Germinal center (tissue), 1 donor: ENCODE measurements around the gene PEX14.

Experiments
- DNase-seq: peaks from one replicate; pipeline ENCODE4 v3.0.0; 2012; ENCODE audit warnings: mixed read lengths, low spot score

The PEX14 gene

DNA sequence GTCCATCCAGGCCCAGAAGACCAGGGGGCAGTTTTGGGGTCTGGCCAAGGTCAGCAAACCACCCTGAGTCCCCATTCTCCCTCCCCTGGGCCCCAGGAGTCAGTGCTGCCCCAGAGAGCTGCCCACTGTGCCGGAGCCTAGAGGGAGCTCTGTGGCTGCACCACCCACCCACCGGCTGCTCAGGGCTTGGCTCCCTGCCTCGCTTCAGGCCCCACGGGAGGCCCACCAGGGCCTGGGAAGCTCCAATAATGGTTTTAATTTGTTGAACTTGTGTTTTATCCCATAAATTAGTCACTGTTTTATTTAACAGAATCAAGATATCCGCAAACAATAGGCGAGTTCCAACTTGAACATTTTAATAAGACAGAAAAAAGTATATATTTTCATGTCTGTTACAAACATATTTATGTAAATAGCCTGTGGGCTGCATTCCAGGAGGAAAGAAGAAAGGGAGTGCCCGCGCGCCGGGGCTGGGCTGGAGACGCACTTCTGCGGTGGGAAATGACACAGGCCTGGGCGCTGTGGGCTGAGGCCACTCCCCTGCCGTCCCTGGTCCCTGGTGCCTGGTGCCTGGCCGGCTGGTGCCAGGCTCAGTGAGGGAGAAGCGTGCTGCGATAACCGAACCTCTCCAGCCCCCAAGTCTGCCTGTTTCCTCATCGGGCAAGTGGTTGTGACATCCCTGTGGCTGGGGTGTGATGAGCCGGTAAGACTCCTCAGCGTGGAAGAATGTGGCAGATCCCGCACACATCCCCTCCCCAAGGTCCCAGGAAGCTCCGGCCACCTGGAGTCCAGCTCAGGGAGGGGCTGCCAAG, 160.5 kb downstream of the PEX14 start:
- DNase-seq = no peak

DNA sequence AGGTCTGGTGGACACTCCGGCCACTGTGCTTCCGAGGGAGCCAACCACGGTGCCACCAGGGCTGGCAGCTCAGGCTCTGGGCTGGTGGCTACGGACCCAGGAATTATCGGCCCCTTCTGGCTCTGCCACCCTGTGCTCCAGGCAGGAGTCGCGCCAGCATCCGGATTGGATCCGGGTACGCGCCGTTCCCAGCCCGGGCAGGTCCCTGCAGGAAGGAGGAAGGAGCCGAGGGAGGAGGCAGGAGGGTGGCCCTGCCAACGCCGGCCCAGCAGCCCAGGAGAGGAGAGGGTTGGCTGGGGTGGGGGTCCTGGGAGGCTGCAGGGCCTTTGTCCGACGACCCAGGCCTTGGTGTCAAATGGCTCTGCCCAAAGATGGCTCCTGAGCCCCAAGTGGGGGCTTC, 161.2 kb downstream of the PEX14 start:
- DNase-seq = no peak

DNA sequence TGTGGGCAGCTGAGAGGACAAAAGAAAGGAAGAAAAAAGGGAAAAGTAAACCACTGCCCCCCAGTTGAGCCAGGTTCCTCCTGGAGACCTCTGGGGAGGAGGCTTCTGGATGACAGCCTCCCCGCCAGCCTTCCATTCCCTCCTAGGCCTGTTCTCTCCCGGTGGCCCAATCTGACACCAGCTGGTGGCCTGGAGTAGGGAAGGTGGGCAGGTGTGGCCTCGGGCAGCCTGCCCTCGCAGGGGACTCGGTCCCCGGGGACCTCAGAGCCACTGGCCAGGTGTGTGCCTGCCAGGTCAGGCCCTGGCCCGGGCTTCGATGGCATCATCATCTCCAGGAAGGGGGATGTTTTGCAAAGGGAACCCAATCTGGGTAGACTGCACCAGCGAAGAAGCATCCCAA, 162.7 kb downstream of the PEX14 start:
- no peak for DNase-seq

DNA sequence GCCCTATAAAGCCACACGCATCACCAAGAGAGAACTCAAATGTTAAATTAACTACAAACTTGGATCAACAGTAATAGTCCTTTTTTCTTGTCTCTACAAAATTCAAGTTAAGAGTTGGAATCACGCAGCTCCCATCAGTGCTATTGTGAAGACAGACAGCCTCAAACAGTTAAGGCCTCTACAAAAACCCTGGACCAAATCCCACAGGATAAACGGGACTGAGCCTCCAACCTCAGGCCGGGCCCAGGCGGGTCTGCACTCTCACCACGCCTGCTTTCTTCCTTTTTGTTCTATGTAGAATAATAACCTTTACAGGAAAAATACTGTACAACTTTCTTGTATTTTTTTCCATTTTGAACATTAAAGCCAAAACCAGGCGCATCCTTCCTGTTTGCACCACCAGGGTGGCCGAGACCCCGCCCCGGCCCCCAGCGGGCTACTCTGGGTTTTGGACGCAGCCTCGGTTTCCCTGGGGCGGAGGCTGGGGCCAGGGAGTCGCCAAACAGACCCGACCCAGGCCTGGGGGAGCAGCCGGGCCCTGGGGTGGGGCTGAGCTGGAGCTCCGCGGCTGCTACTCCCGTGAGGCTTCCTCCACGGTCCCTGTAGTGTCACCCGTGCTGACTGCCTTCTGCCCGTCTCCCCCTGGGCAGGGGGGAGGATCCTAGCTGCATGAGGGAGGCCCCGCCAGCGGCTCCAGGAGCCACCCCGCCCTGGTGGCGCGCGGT, 163.2 kb downstream of the PEX14 start:
- no peak for DNase-seq

DNA sequence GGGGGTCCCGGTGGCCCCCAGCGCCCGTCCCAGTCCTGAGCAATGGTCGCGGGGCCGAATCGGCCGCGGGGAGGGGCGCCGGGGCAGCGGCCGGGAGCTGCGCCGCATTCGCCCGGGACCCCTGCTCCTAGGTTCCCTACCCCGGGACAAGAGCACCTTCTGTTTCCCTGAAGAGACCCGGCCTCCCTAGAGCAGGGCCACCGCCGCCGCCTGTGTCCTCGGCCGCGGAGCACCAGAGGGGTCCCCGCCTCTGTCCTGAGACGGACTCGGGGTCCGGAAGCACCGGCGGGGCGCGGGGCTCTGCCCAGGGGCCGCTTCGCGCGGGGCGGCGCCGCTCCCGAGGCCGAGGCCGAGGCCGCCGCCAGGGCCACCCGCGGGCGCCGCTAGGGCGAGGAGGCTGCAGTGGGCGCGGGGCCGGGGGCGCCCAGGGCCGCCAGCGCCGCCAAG, 163.8 kb downstream of the PEX14 start:
- DNase-seq = no peak

DNA sequence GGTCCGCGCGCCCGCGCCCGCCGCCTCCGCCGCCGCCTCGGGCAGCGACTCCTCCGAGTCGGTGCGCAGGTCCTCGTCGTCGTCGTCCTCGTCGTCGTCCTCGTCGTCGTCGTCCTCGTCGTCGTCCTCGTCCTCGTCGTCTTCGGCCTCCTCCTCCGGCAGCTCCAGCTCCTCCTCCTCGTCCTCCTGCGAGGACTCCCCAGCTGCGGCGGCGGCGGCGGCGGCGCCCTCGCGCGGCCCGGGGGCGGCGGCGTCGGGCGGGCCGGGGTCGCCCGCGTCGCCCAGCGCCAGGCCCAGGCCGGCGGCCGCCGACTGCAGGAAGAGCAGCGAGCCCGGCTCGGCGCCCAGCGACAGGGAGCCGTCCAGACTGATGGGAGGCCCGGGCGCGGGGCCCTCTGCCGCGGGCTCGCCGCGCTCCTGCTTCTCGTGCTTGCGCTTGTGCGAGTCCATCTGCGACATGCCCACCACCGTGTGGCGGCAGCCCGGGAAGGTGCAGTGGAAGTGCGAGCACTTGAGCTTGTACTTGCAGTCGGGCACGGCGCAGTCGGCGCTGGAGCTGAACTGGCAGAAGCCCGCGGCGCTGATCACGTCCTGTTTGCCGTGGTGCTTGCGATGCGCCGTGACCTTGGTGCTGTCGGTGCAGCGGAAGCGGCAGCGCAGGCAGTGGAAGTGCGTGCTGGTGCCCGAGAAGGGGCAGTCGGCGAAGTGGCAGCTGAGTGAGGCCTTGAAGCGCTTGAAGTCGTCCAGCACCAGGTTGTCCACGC, 164.4 kb downstream of the PEX14 start:
- no peak for DNase-seq

DNA sequence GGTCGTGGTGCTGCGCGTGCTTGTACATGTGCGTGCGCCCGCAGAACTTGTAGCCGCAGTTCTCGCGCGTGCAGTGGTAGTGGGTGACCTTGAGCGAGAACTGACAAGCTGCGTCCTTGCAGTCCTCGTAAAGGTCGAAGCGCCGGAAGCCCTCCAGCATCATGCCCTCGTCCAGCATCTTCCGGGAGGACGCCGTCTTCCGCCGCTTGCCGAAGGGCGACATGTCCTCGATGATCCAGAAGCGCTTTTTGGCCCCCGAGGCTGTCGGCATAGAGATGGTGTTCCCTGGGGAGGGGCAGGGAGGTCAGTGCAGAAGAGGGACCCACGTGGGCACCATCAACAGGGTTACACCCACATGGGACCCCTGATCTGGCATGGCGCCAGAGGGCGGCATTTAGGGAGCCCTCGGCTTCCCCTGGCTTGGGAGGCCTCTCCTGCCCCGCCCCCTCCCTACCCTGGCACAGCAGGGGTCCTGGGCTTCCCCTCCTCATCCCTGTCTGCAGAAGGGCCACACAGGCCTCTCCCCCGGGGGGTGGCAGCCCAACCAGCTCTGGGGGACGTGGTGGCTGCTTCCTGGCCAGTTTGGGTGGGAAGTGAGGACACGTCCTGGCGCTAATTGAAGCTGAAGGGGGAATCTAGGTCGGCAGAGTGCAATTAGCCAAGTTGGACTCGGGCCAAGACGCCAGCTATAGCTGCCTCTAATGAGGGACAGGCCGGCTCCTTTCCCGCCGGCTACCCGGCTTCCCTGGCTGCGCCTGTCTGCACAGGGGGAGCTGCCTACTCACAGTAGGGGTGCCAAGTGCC, 165.2 kb downstream of the PEX14 start:
- DNase-seq = no peak

DNA sequence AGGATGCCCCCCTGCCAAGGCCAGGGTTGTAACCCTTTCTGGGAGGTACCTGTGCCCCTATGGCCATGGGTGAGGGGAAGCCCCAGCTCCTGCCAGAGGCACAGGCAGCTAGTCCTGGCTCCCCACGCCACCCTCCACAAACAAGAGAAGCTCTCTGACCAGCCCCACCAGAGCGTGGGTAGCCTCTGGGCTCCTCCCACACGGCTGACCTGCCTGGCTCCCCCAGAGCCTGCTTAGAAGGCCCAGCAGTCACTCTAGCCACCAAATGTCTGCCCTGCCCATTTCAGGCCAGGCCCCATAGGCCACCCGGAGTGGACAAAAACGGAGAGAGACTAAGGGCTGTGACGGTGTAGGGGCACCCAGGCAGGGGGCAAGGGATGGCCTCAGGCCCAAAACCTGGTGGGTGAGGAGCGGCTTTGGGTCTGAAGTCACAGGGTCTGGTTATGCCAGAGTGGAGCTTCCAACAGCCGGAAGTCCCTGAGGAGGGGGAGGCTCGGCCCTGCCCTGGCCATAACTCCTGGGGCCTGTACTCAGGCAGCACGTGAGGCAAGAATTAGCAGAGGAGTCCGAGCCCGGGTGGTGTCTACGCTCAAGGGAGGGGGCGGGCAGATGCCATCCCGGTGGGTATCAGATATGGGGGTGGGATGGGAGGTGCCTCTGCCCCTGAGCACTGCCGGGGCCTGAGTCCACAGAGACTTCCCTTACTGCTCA, 166.2 kb downstream of the PEX14 start:
- no peak for DNase-seq

DNA sequence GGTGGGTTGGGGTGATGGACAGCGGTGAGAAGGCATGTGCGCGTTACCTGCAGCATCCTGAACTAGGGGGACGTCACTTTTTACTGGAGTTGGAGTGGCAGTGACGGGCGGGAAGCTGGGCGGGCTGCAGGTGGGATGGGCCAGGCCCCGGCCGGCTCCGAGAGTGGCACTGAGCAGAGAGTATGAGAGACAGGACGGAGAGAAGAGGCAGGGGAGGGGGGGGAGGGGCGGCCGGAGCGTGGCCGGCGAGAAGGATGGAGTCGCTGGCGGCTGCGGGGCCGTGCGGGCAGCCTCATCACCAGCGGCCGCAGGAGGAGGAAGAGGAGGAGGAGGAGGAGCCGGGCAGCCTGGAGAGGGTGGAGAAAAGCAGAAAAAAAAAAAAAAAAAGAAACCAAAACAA, 167.2 kb downstream of the PEX14 start:
- no peak for DNase-seq

DNA sequence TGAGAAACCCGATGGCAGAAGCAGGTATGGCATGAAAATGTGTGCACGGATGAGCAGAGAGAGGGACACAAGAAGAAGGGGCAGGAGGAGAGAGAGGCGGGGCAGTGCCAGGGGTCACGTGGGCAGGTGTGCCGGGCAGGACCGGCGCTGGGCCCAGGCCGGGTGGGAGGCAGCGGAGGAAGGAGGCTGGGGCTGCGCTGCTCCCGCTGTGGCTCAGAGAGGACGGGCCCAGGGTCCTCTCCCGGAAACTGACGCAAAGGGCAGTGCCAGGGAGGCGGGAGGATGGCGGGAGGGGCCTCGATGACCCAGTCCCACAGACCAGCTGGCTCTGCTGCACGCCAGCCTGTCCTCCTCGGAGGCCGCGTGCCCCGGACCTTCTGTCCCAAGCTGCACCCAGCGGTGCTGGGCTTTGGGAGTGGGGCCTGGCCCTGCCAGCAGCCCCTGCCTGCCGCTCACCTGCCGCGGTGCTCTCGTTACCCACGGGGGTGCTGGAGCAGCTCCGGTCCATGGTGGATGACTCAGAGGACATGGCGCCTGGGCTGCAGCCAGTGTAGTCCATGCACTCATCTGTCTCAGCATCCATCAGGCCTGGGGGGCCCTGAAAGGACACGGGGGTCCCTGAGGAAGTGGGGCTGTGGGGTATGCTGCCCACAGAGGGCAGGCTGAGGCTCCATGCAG, 167.8 kb downstream of the PEX14 start:
- DNase-seq = no peak

DNA sequence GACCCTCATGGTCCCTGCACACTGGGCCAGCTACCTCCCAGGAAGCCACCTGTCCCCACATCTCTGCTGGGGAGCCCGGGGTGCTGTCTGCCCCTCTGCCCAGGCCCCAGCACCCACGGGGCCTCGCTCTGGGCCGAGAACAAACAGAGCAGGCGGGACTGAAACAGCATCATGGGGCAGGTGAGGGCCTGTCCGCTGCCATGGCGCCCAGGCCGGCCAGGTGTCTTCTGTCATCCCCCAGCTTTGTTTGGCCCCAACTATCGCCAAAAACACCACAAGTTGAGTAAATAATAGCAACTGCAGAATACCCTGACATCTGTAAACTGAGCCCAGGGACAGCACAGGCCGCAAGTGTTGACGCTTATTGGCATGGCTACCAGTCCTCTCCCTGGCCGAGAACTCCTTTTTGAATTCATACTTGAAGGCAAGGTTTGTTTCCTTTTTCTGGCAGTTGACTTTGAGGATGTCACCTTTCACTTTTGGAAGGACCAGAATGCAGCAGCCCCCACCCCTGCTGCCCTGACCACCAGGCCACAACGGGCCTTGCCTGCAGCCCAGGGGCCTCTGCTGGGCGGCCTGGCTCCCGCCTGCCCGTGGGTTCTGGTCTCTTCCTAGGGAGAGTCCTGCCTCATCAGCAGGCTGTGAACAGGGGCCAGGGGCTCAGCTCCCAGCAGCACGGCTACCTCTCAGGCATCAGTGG, 169.0 kb downstream of the PEX14 start:
- DNase-seq = no peak

DNA sequence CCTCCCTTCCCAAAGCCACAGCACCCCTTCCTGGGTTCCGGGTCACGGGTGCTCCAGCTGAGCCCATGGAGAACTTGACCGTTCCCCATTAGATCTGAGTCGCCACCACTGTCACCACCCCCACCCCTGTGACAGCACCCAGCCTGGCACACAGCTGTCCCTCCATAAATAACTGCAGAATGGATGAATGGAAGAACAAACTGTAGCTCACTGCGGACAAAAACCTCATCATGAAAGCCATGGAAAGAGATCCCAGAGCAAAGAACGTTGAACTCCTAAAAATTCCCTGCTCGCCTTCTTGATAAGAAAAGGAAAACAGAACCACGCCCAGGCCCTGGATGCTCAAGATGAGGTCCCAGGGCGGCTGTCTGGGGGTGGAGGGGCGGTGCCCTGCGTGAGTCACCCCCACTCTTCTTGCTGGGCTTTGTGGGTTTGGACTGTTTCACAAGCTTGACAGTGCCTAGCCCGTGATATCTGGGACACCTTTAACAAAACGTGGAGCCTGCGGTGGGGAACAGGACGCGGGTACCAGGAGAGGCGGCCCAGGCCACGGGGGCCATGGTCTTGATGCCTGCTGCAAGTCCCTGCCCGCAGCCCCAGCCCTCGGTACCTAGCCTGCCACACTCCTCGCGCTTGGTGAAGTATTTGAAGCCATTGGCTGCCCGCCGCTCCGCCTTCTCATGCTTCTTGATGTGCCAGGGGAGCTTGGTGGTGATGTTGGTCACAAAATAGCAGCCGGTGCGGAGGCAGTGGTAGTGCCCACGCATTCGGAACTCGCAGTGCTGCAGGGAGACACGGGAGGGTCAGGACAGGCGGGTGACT, 169.8 kb downstream of the PEX14 start:
- DNase-seq = no peak

DNA sequence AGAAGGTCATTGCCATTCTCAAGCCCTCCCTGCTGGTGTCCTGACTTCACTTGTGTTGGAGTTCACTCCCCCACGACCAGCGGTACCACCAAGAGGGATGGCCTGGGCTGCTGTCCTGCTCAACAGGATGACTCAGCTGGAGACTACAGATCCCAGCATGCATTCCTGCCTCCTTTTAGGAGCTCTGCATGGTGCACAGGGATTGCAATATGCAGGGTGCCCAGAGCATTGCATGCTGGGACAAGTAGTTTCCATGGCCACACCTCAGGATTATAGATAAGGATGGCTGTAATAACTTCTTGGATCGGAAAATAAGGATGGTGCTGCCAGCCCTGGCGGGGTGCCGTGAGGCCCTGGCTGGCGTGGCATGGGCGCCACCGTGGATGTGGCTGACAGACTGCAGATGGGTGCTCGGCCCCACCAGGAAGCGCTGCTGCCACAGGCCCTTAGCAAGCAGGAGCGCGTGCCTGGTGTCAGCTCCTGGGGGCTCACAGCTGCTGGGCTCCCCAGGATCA, 171.7 kb downstream of the PEX14 start:
- no peak for DNase-seq

DNA sequence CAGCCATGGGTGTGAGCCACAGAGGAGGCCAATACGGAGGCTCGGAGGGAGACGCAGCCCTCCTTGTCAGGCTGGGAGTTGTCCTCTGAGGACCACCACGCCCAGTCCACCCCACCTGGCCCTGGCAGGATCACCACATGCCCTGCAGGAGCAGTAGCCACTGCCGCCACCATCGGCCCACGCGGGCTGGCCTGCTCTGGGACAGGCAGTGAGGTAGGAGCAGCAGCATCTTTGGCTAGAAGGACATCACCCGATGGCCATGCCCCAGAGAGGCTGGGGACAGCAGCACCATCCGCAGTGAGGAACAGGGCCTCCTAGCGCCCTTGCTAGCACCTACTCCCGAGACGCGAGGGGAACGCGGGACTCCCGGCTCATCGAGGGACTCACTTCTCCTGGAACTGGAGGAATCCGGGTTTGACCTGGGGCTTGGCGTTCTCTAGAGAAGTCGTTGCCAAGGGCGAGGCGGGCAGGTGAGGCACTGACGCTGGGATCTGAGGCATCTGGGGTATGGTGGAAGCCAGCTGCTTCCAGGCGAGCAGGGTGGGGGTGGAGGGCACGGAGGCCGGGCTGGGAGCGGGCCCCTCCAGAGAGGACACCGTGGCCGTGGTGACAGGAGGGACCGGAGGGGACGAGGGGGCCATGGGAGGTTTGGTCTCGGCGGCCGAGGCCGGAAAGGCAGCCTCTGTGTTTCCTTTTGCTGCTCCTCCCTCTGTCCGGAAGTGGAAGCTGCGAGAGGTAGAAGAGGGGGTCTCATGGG, 172.8 kb downstream of the PEX14 start:
- DNase-seq = no peak

DNA sequence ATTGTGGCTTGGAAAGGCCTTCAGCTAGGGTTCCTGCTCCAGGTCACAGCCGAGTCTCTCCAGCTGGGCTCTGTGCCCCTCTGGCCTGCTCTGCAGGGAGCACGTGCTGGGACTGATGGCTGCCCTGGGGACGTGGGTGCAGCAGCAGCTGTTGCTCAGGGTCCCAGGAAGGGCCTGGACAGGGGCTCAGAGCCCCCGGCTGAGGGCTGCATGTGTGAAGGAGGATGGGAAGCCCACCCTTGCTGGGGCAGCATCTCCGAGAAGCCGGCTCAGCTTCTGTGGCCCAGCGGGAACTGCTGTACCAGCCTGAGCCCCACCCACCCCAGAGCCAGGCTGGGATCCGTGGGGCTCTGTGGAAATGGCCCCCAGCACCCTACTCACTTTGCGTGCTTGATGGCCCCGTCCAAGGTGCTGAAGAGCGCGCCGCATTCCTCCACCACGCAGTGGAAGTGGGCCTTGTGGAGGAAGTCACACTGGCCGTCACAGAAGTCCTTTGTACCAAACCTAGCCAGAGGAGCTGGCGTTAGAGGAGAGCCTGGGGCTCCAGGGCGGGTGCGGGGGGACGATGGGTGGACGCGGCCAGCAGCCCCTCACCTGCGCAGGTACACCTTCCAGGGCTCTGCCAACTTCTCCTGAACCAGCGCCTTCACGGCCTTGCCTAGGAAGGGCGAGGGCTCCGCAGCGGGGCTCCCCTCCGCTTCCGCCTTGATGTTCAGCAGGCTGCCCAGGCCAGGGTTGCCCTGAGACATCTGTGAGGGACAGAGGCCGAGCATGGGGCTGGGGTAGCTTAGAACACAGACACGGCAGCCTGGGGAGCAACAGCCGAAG, 174.2 kb downstream of the PEX14 start:
- no peak for DNase-seq

DNA sequence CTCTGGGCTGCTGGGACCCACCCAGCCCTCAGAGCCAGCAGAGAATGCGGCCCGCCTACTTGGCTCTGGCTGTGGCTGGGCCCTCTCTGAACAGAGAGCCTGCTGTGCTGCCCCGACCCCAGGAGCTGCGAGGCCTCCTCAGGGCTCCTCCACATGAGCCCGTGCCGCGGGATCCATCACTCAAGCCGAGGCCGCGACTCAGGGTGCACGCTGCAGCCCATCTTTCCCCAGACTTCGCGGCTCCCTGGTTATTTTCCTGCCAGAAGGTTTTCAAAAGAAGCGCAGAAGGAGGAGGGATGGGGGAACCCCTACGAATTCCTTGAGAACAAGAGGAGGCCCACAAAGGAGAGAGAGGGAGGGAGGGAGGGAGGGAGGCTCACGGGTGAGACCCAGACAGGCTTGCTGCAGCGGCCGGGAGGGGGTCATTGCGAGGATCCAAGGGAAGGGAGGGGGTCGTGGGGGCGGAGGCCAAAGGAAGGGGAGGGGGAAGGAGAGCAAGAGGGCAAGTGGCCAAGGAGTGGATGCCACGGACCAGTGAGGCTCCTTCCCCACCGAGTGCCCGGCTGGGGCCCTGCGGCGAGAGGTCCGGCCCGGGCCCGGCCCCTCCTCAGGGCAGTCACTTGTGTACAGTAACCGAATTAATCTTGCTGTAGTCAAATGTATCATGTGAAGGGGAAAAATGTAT, 174.9 kb downstream of the PEX14 start:
- no peak for DNase-seq
